ENCODE results near the gene VPS13D. TPM values are rescaled to one million over a fixed set of nuclear protein-coding genes. Genes with fewer than 3 reads are reported as not detected.

The VPS13D gene
- total and polyA plus RNA-seq, 2 donors from 2014 or later: 19.4 to 75.8 TPM

GRCh38 chr1:12282142-12282541 lies 52.3 kb downstream of the VPS13D start:
- no peak overlapping the region for H3K9ac ChIP-seq (ENCODE audit: low read length in 3 of 3)
- FAIRE-seq: no peak
- H3K4me1 ChIP-seq (ENCODE audit: control insufficient read depth in 2 of 3, insufficient read depth in 2 of 3, low read depth in 1 of 3, low read length in 3 of 3): no peaks in the 10 kb centered on the region
- H3K27ac ChIP-seq (ENCODE audit: low read depth in 2 of 2, low read length in 2 of 2): no peak overlapping the region
- peaks cover 6 to 61% (median 25%) of the 10 kb centered on the region in 3 donors for H3K36me3 ChIP-seq (ENCODE audit: control insufficient read depth in 2 of 3, insufficient read depth in 3 of 3, low read length in 3 of 3)
- intact Hi-C loops (cut with DNase I): no loop called here
- no peaks in the 10 kb centered on the region for H3K27me3 ChIP-seq (ENCODE audit: control insufficient read depth, insufficient read depth, low read length)
- H3K4me3 ChIP-seq (ENCODE audit: low read length in 3 of 3): no peak overlapping the region
- TF ChIP-seq CTCF (IDR thresholded peaks at IDR 0.05; ENCODE audit: borderline replicate concordance, extremely low read depth, insufficient read depth): no peak
- H3K9me3 ChIP-seq (ENCODE audit: control insufficient read depth in 2 of 3, insufficient read depth in 1 of 3, low read length in 3 of 3): no peaks in the 10 kb centered on the region
- no peak for DNase-seq

DNA sequence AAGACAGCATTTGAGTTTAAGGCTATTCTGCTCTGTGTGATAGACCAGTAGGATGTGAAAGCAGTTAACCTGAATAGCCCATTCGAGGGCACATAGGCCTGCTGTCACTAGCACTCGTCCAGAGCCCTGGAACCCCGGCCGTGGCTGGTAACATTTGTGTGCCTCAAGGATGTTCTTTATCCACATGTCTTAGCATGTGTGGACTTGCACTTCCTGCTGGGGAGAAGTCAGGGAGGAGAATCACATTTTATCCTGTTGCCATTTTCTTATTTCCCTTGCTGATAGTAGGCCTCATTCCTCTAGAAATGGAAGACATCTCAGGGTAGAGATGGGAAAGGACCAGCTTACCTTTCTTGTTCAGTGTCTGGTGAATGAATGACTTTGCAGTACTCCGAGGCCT lies 54.7 kb downstream of the VPS13D start:
- Histone ChIP-seq H3K36me3 (ENCODE audit: control insufficient read depth in 2 of 3, insufficient read depth in 3 of 3, low read length in 3 of 3) (peaks cover 3 to 49% (median 21%) of the 10 kb centered on the region in 3 donors), H3K9ac (ENCODE audit: low read length in 3 of 3) (no peak overlapping the region), H3K4me1 (ENCODE audit: control insufficient read depth in 2 of 3, insufficient read depth in 2 of 3, low read depth in 1 of 3, low read length in 3 of 3) (no peaks in the 10 kb centered on the region), H3K4me3 (ENCODE audit: low read length in 3 of 3) (no peak overlapping the region), H3K27ac (ENCODE audit: low read depth in 2 of 2, low read length in 2 of 2) (no peak overlapping the region), H3K9me3 (ENCODE audit: control insufficient read depth in 2 of 3, insufficient read depth in 1 of 3, low read length in 3 of 3) (no peaks in the 10 kb centered on the region), H3K27me3 (ENCODE audit: control insufficient read depth, insufficient read depth, low read length) (no peaks in the 10 kb centered on the region)
- no peak for TF ChIP-seq CTCF (IDR thresholded peaks at IDR 0.05; ENCODE audit: borderline replicate concordance, extremely low read depth, insufficient read depth)
- FAIRE-seq: no peak
- DNase-seq: no peak
- intact Hi-C loops (cut with DNase I): no loop called here

GRCh38 chr1:12285496-12286143 lies 55.8 kb downstream of the VPS13D start:
- Histone ChIP-seq H3K9ac (ENCODE audit: low read length in 3 of 3) (no peak overlapping the region), H3K4me3 (ENCODE audit: low read length in 3 of 3) (no peak overlapping the region), H3K27ac (ENCODE audit: low read depth in 2 of 2, low read length in 2 of 2) (no peak overlapping the region), H3K27me3 (ENCODE audit: control insufficient read depth, insufficient read depth, low read length) (no peaks in the 10 kb centered on the region), H3K9me3 (ENCODE audit: control insufficient read depth in 2 of 3, insufficient read depth in 1 of 3, low read length in 3 of 3) (no peaks in the 10 kb centered on the region), H3K36me3 (ENCODE audit: control insufficient read depth in 2 of 3, insufficient read depth in 3 of 3, low read length in 3 of 3) (peaks cover 3 to 46% (median 16%) of the 10 kb centered on the region in 3 donors), H3K4me1 (ENCODE audit: control insufficient read depth in 2 of 3, insufficient read depth in 2 of 3, low read depth in 1 of 3, low read length in 3 of 3) (no peaks in the 10 kb centered on the region)
- intact Hi-C loops (cut with DNase I): no loop called here
- FAIRE-seq (no peak), DNase-seq (no peak)
- TF ChIP-seq CTCF (IDR thresholded peaks at IDR 0.05; ENCODE audit: borderline replicate concordance, extremely low read depth, insufficient read depth): no peak

DNA sequence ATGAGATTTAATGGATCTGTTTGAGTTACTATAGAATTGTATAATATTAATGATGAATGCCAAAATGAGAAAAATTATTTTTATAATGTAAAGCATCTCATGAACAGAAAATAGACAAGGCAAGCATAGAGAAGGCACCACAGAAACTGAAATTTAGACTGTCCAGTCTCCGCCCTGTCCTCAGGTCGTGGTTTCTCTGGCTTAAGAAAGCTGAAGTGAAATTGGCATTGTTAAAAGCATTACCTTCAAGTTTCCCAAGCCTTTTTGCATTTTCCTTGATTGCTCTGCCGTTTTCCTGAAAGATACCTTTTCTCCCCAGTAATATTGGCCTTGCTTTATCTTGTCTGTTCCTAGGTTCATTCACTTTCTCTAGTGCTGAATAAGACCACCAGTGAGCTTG lies 58.0 kb downstream of the VPS13D start:
- H3K4me1 ChIP-seq (ENCODE audit: control insufficient read depth in 2 of 3, insufficient read depth in 2 of 3, low read depth in 1 of 3, low read length in 3 of 3): no peaks in the 10 kb centered on the region
- peaks cover 0 to 36% (median 13%) of the 10 kb centered on the region in 3 donors for H3K36me3 ChIP-seq (ENCODE audit: control insufficient read depth in 2 of 3, insufficient read depth in 3 of 3, low read length in 3 of 3)
- H3K4me3 ChIP-seq (ENCODE audit: low read length in 3 of 3): no peak overlapping the region
- no peak overlapping the region for H3K27ac ChIP-seq (ENCODE audit: low read depth in 2 of 2, low read length in 2 of 2)
- no peaks in the 10 kb centered on the region for H3K9me3 ChIP-seq (ENCODE audit: control insufficient read depth in 2 of 3, insufficient read depth in 1 of 3, low read length in 3 of 3)
- DNase-seq: no peak
- intact Hi-C loops (cut with DNase I): no loop called here
- no peaks in the 10 kb centered on the region for H3K27me3 ChIP-seq (ENCODE audit: control insufficient read depth, insufficient read depth, low read length)
- TF ChIP-seq CTCF (IDR thresholded peaks at IDR 0.05; ENCODE audit: borderline replicate concordance, extremely low read depth, insufficient read depth): no peak
- no peak overlapping the region for H3K9ac ChIP-seq (ENCODE audit: low read length in 3 of 3)
- FAIRE-seq: no peak

Data from kidney (tissue), 14 donors.